DMS 273 treated with DMSO at 0.1 percent for 48 hours (cell line): Measurements from ENCODE around the gene DLD.
"Not testable (repeated sequence)": the region's sequence is repeated elsewhere in the genome, so short reads cannot be mapped to it uniquely, and the experiment has no call there.

Experiments used
- DNase-seq: peaks from one replicate; lab custom pipeline; 2025; lab: John Stamatoyannopoulos, UW

The DLD gene, protein sequence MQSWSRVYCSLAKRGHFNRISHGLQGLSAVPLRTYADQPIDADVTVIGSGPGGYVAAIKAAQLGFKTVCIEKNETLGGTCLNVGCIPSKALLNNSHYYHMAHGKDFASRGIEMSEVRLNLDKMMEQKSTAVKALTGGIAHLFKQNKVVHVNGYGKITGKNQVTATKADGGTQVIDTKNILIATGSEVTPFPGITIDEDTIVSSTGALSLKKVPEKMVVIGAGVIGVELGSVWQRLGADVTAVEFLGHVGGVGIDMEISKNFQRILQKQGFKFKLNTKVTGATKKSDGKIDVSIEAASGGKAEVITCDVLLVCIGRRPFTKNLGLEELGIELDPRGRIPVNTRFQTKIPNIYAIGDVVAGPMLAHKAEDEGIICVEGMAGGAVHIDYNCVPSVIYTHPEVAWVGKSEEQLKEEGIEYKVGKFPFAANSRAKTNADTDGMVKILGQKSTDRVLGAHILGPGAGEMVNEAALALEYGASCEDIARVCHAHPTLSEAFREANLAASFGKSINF

DNA sequence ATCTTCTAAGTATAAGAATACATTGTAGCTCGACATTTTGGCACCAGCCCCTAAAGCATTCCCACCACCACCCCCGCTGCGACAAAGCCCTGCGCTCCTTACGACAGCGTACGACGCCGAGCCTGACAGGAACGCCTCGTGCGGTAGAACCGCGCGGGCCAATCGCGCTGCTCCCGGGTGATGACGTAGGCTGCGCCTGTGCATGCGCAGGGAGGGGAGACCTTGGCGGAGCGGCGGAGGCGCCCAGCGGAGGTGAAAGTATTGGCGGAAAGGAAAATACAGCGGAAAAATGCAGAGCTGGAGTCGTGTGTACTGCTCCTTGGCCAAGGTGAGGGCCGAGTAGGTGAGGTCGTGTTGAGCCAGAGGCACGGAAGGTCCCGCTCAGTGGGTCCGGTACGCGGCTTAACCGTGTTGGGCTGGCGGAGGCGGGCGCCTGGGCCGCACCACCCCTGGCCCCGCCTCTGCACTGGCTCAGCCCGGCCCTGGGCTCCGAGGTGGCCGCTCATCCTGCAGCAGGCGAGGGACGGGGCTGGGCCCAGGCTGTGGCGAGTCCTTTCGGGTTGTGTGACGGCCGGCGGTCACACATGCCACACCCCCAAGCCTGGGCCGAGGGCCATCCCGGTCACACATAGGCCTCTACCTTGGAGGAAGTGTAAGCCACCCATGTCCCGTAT, at the start of gene DLD:
Gene DLD (plus strand): TSS at position 222 of the 674 bp plus-strand sequence. CDS start 68 bp downstream, at position 290.
- peak; percentile 88 for DNase-seq

DNA sequence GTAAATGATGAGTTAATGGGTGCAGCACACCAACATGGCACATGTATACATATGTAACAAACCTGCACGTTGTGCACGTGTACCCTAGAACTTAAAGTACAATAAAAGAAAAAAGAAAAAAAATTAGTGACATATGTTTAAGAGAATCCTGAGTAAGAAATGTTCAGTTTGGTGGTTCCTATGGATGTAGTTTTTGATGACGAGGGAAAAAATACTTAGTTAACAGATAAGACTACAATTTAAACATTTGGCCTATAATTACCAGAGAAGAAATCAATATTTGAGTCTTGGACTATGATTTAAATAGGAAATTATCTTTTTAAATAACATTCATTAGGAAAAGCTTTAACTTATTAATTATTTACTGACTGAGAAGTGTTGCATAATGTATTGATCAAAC, 48.8 kb upstream of the DLD start:
- DNase-seq = no peak

DNA sequence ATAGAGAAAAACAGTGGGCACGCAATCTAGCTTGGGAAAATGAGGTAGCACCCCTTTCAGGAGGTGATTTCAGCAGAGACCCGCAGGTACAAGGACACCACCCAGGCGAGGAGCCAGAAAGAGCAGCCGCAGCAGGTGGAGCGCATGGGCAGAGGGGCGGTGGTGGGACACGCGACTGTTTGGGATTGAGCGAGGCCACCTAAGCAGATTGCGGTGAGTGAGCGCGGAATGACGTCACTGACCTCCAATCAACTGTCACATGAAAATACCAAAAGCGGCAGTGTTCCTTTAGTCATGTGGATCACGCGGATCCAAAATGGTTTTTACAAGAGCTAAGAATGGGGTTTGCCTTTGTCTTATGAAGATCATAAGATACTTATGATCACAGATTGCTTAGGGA, 47.8 kb upstream of the DLD start:
- DNase-seq = no peak

DNA sequence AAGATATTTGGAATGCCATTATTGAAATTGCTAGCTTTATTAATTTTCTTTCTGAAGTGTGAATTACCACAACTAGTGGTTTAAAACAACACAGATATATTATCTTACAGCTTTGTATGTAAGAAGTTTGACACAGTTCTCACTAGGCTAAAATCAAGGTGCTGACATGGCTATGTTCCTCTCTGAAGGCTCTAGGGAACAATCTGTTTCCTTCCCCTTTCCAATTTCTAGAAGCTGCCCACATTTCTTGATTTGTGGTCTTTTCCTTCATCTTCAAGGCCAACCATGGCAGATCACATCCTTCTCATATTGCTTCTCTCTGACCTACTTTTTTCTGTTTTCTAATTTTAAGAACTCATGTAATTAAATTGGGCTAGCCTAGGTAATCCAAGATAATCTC, 44.7 kb upstream of the DLD start:
- no peak for DNase-seq

DNA sequence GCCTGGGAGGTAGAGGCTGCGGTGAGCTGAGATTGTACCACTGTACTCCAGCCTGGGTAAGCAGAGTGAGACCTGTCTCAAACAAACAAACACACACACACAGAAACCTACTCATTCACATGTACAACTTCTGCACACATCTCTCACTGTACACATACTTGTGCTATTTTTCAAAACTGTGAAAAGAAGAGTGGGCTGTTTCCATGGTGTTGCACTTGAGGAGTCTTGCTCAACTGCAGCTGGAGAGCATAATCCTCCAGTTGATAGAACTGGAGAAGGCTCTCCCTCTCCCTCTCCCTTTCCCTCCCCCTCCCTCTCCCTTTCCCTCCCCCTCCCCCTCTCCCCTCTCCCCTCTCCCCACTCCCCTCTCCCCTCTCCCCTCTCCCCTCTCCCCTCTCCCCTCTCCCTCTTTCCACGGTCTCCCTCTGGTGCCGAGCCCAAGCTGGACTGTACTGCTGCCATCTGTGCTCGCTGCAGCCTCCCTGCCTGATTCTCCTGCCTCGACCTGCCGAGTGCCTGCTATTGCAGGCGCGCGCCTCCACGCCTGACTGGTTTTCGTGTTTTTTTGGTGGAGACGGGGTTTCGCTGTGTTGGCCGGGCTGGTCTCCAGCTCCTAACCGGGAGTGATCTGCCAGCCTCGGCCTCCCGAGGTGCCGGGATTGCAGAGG, 43.7 kb upstream of the DLD start:
- no peak for DNase-seq

DNA sequence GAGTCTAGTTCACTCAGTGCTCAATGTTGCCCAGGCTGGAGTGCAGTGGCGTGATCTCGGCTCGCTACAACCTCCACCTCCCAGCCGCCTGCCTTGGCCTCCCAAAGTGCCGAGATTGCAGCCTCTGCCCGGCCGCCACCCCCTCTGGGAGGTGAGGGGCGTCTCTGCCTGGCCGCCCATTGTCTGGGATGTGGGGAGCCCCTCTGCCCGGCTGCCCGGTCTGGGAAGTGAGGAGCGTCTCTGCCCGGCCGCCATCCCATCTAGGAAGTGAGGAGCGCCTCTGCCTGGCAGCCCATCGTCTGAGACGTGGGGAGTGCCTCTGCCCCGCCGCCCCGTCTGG, 43.2 kb upstream of the DLD start:
- not testable (repeated sequence) for DNase-seq

DNA sequence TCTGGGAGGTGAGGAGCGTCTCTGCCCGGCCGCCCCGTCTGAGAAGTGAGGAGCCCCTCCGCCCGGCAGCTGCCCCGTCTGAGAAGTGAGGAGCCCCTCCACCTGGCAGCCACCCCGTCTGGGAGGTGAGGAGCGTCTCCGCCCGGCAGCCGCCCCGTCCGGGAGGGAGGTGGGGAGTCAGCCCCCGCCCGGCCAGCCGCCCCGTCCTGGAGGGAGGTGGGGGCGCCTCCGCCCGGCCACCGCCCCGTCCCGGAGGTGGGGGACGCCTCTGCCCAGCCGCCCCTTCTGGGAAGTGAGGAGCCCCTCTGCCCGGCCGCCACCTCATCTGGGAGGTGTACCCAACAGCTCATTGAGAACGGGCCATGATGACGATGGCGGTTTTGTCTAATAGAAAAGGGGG, 42.8 kb upstream of the DLD start:
- DNase-seq = not testable (repeated sequence)

DNA sequence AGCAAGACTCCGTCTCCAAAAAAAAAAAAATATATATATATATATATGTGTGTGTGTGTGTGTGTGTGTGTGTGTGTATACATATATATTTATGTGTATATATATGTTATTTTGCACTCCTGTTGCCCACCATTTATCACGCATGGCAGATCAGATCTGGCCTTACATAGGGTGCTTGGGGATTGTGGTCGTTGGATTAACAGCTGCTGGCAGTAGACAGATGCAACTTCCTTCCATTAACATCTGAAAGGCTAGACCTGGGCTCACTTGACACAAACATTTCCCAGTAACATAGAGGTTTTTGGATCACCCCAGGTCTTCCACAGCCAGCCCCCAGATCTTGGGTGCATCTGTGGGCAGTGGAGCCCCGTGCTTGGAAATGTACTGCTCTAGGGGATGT, 40.8 kb upstream of the DLD start:
- DNase-seq = no peak

DNA sequence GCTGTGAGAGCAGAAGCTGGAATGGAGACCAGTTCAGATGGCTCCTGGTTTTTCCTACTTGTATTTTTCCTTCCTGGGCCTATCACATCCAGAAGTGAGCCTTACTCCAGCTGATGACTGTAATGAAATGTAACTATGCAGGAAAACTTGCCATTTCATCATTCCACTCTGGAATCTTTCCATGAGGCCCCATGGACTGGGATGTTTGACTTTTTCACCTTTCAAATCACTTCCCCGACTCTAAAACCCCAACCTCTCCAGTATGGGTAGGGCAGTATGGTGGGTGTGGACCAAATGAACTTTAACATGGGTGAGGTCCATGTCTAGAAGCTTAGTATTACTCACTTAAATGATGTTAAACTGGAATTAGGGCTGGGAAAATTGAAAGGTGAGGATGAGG, 40.3 kb upstream of the DLD start:
- no peak for DNase-seq

DNA sequence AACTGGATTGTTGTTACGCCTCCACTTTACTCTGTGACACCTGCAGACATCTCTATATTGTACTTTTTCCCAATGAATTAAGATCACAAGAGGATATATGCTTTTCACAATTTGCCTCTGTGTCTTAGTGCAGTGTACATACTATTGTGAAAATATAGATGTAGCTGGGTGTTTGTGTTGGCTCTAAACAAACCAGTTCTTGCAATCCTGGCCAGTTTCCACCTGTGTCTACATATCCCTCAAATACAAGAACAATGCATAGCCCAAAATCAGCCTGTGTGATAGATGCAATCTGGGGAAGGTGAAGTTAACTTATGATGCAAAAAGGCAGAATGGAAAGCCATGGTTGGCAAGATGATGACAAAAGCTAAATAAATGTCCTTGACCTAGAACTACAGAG, 36.5 kb upstream of the DLD start:
- DNase-seq = no peak

DNA sequence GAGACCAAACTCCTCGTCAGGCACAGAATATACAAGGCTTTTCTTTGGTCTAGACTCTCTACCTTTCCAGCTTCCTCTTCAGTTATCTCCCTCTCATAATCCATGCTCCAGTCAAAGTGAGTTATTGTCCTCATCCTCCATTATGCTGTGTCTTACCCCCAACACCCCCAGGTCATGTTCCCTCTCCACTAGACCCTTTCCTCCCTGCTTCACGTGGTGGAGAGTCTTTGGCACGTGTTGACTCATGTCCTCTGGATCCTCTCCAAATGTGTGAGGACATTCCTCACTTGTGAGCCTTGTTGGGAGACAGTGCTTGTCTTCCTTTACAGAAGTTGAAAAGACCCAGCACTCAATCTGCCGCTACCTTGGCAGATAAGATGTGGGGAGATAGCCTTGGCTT, 36.0 kb upstream of the DLD start:
- no peak for DNase-seq

DNA sequence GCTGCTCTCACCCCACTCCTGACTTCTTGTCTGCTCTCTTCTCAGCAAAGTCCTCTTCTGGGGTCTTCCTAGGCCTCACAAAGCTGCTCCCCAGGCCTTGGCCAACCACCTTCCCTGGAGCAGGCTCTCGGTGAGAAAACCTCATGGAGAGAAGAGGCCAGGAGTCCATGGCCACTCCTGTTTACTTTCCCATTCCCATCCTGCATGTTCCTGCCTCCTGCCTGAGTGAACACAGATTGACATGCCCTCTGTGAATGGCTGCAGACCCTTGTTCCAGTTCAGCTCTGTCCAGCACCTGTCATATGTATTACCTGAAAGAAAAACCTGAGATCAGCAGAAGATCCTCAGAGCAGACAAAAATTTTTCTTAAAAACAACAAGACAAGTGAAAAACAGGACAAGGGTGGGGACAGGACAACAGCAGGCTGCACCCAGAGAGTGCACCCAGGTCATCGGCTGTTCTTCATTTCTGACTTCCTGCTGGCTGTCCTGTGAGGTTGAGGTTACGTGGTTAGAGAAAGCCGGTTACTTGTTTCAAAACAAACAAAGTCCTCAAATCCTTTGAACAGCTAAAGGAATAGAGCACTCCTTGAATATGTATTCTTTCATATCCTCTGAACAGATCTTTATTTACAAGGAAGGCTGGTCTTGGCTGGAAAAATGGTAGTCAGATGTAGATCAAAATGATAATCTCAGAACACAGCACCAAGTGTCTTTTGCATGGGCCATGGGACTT, 34.0 kb upstream of the DLD start:
- no peak for DNase-seq

DNA sequence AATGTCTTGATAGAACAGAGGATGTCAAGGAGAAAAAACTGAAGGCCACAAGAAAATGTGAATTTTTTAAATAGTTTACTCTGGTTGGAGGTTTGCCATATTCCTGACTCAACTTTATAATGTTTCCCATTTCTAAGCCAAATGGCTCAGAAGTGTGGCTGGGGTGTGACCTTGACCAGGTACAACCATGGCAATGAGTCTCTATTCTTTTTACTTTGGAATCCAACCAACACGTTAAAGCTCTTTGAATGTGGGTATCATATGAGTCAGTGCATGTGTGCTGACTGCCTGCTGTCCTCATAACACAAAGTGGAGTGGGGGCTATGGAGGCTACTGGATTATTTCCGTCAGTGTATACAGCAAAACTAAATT, 33.5 kb upstream of the DLD start:
- no peak for DNase-seq

DNA sequence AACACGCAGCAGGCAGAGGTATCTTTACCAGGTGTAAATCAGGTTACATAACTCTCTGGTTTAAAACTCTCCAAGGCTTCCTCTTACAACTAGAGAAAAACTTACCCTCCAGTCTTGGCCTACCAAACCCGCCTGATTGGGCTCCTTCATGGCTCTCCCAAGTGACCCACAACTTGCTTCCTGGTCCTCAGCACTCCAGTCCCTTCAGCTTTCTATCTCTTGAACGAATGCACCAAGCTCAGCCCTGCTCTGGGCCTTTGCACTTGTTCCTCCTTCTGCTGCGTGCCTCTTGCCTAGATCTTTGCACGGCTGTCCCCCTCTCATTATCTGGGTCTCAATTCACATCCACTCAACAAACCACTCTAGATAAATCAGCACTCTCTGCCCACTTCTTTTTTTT, 32.7 kb upstream of the DLD start:
- no peak for DNase-seq

DNA sequence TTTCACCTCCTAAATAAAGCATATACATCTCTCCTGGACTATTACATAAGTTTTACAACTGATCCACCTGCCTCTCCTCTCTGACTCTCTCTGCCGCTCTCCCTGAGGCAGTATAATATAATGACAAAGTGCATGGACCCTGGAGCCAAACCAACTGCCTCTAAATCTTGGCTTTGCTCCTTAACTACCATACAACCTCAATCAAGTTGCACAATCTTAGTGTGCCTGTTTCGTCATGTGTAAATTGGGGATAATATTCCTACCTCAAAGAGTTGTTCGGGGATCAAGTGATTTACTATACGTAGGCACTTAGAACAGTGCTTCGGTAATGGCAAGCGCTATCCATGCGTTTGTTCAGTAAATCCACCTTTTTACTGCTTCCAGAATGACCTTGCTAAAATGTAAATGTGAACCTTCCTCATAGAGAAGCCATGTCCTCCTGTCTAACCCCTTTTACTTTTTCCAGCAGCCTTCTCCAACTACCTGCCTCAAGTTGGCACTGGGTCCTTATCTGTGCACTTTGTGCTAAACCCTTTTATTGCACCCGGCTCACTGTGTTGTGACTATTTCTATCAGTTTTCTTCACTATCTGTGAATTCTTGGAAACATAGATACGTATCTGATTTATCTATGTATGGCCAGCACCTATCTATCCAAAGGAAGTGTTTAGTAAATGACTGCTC, 30.6 kb upstream of the DLD start:
- no peak for DNase-seq

DNA sequence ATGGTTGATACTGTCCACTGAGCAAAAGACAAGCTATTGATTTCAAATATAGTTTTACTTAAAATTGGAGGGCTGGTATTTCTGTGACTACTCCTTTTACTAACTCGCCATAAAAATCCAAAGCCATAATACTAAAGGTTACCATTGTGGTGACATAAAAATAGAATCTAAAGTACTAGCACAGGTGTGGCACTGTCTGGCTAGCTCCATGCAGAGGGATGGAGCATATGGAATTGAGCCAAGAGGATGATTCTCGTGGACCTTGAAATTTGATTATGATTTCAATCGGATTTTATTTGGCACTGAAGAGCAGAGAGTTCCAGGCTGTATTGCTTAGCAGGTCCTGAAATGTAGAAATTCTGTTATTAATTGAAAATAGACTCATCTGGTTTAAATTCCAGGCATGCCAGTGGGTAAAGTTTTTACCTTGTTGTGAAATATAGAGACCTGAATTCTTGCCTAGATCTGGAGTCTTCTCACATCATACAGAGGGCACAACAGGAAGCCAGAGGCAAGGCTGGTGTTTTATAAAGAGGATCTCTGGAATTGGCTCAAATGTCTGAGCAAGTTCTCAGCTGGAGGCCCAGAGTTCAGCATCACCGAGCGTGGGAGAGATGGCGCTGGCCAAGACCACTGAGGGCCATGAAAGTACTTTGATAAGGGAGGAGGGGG, 29.9 kb upstream of the DLD start:
- DNase-seq = no peak

DNA sequence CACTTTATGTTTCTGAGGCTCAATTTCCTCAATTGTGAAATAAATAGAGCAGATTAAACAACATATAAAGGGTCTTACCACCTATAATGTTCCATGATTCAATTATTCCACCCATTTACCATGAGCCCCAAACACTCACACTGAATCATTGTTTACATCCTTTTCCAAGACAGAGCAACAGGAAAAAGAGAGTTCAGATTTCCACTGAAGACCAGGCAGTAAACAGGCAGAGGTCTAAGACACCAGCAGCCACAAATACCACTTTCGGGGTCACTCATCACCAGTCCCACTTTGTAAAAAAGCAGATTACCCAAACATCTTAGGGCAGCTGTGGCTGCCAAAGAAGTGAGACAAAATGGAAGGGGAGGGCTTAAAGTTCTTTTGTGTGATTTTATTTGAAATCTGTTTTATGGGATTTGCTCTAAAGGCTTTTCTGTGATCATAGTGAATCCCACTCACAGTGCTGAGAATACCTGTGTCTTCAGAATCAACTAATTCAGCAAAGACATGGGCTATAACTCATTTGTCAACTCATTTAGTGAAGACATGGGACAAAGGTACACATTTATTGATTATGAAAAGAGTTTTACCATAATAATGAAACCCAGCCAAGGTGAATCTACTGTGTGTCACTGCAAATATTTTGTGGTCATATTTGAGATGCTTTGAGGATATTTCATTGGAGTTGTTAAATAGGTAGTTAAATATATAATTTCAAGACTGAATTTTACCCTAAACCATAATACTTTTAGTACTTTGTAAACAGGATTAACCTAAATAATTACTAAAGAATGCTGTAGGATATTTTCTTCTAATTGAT, 24.8 kb upstream of the DLD start:
- no peak for DNase-seq

DNA sequence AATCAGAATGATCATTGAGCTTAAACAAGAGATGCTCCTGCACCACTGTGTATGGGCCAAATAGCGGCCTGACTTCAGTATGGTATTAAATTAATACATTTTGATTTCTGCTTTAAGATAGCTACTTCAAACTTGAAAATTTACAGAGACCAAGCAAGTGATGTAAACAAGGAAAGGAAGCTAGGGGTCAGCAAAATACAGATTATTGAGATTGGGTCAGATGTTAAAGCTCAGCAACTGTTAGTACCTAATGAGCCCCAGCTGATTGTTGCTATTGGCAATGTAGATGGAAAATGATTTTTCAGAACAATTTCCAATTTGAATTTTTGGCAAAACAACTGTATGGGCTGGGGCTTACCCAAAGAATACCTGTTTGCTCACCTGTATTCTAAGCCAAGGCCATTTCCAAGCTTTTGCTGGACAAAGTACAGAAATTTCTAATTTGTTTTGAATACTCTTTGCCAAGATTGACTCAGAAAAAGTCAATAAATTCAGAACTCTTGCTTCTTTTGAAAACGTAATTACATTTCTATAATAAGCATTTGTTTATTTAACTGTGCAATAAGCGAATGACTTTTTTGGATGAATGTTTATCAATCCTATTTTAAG, 23.0 kb upstream of the DLD start:
- DNase-seq = no peak

DNA sequence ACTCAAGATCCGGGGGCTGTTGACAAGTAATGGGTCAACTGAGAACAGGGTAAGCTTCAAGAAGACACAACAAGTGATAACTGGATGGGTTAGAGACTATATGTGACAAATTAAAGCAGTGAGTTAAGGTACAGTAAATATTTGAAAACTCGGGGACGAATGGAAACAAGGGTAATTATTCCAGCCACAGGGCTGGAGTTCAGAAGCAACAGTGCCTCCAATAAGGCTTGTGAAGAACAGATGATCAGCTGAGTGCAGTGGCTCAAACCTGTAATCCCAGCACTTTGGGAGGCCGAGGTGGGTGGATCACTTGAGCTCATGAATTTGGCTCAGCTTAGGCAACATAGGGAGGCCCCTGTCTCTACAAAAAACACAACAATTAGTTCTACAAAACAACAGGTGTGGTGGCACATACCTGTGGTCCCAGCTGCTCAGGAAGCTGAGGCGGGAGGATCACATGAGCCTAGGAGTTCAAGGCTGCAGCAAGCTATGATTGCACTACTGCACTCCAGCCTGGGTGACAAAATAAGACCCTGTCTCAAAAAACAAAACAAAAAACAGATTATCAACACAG, 20.5 kb upstream of the DLD start:
- no peak for DNase-seq

DNA sequence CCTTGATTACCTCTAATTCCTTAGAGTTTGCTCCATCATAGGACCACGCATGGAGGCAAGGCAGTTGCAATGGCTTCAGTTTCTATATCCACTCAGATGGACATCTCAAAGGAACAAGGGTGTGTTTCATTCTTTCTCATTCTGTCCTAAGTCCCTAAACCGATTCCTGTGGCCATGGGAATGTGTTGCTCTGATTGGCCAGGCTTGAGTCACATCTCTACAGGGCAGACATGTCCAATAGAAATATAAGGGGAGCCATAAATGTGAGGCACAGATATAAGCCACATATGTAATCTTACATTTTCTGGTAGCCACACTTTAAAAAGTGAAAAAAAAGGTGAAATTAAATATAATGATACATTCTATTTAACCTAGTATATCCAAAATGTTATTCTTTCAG, 16.9 kb upstream of the DLD start:
- no peak for DNase-seq
